GM04504 (cell line): ENCODE data around the gene DPF3.

Source experiments
- DNase-seq: peaks from one replicate; pipeline ENCODE4 v3.0.0-alpha.2; 2012; ENCODE audit warnings: low read depth

The DPF3 gene

DNA sequence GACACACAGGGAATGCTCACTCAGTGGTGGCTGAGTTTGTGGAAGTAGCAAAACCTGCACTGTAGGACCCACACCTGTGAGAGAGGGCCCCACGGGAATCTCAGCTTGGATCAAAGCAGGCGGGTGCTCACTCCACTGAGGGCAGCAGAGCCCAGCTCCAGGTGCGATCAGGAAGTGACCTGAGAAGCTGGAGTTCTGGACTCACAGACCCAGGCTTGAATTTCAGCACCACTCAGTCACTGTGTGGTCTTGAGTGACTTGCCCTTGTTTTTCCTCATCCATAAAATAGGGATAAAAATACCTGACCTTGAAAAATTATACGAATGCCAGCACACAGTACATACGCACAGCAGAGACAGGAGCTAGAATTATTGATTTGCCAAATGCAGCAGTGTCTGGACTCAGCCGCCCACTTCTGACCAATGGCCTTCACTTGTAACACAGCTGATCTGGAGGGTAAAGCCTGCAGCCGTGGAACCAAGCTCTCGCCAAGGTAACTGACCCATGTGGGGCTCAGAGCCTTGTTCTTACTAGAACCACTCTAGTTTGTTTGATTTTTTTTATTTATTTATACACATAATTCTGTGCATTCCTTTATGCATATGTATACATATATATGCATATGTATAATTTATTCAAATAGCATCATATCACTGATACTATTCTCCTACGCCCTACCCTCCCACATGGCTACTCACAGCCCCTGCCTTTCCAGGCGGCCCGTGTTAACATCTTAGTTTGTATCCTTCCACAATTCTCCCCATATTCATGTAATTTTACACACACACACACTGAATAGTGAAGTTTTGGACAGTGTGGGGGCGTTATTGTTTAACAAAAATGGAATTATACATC is 53.9 kb downstream of the DPF3 start:
- no peak for DNase-seq

GRCh38 chr14:72839351-72839750 is 54.5 kb downstream of the DPF3 start:
- DNase-seq, result no peak

- DNase-seq, result no peak
Observed at GRCh38 chr14:72836085-72836484, 57.8 kb downstream of the DPF3 start.

DNA sequence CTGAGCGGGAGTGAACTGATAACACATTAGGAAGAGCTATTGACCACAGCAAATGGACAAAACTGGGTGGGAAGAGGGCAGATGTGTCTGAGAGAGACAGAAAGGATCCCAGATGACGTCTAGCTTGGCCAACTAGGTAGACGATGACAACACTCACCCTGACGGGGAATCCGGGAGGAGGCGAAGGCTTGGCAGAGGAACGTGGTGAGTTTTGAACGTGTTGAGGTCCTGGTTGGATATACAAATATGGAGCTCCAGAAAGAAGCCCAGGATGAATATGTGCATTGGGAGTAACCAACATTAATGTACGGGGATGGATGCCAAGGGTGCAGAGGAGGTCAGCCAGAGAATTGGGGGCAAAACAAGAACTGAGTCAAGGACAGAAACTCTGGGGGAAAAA is 60.7 kb downstream of the DPF3 start:
- DNase-seq, result no peak

GRCh38 chr14:72830786-72831594 is 62.9 kb downstream of the DPF3 start:
- no peak for DNase-seq

- DNase-seq, result no peak
Observed at GRCh38 chr14:72830356-72830755, 63.5 kb downstream of the DPF3 start.

DNA sequence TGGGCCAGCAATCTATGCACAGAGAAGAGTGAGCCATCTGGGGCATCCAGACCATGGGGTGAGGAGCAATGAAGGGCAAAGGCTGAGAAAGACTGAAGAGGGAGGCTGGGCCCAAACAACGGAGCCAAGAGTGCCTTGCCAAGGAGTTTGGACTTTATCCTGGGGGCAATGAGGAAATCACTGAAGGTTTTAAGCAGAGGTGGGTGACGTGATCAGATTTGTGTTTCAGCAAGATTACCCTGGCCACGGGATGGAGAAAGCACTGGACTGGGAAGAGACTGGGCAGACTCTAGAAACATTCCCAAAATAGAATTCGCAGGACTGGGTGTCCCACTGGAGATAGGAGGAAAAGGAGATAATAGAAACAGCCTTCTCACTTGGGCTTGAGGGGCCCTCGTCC is 65.3 kb downstream of the DPF3 start:
- DNase-seq, result no peak

GRCh38 chr14:72826039-72826438 is 67.9 kb downstream of the DPF3 start:
- no peak for DNase-seq

GRCh38 chr14:72825486-72825885 is 68.4 kb downstream of the DPF3 start:
- no peak for DNase-seq

- DNase-seq, result no peak
Observed at GRCh38 chr14:72824051-72824450, 69.8 kb downstream of the DPF3 start.

DNA sequence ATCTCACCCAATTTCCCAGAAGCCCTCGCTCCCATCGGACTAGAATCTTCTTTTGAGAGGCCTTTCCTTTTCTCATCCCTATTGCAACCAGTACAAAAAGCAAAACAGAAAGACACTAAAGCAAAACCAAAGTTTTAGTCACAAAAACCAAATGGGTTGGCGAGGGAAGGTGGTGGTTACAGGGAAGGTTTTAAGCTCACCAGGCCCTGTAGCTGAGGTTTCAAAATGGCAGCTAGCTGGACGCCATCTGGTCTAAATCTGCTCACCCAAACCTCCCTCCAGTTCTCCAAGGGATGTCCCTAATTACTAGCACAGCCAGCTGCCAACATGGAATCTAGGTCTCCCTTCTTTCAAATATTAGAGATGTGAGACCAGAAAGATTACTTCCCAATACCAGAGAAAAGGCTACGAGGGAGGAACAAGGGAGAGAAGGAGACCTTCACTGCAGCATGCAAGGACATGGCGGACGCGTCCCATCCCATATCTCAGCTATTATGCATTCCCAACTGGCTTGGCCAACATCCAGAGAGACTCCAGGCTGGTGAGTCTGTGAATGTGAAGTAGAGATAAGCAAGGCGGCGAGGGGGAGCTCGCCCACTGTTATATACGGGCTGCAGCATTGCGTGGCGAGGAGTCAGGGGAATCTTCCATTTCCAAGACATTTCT is 70.8 kb downstream of the DPF3 start:
- no peak for DNase-seq

GRCh38 chr14:72818998-72819397 is 74.9 kb downstream of the DPF3 start:
- no peak for DNase-seq

DNA sequence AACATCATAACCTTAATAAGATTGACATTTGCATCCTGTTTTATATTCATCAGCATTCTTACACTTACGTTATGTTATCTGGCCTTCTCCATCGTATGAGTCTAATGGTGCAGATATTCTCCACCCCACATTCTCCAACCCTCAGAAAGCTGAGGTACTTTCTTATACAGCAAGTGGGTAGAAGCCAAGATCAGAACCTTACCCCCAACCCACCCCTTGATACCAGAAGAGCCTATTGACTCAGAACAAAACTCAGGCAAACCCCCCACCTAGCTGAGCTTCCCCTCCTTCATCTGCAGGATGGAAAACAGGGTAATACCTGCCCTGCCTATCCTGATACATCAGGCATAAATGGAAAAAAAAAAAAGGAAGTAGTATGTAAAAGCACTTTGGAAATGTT is 77.6 kb downstream of the DPF3 start:
- no peak for DNase-seq

DNA sequence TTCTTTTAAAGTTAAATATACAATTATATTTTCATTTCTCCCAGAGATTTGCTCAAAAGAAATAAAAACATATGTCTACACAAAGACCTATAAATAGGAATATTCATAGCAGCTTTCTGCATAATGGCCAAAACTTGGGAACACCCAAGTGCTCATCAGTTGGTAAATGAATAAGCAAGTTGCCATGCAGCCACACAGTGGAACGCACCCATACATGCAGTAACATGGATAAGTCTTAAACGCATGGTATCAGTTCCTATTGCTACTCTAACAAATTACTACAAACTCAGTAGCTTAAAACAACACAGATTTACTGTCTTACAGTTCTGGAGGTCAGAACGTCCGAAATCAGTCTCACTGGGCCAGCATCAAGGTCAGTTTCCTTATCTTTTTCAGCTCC is 78.5 kb downstream of the DPF3 start:
- no peak for DNase-seq

- DNase-seq, result no peak
Observed at GRCh38 chr14:72812292-72812851, 81.5 kb downstream of the DPF3 start.

DNA sequence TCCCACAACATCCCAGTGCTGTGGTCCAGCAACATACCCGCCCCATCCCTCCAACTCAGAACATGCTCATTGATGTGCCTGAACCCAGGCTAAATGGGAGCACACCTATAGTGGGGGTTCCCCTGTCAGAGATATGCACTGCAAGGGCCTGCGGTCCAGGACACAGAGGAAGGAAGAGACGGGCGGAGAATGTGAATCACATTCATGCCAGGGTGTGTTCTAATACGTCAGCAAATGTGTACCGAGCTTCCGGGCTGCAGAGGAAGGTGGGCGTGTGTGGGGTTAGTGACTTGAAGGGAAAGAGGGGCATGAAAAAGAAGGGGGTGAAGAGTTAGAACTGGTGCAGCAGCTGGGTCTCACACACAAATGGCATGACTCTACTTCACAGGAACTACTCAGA is 83.7 kb downstream of the DPF3 start:
- DNase-seq, result no peak

DNA sequence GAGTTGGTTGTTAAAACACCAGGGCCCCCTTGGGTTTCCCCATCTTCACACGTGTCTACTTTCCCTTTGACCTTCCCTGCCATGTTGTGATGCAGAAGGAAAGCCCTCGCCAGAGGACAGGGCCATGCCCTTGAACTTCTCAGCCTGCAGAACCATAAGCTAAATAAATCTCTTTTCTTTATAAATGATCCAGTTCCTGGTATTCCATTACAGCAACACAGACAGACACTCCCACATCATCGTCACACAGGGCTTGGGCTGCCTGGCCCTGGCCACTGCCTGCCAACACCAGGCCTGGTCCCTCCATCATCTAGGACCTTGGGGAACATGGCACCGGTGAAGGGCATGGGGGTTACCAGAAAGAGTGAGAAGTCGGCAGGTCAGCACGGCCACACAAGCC is 84.8 kb downstream of the DPF3 start:
- no peak for DNase-seq

- DNase-seq, result no peak
Observed at GRCh38 chr14:72808564-72808963, 85.3 kb downstream of the DPF3 start.

- no peak for DNase-seq
Observed at GRCh38 chr14:72802588-72802946, 91.3 kb downstream of the DPF3 start.

DNA sequence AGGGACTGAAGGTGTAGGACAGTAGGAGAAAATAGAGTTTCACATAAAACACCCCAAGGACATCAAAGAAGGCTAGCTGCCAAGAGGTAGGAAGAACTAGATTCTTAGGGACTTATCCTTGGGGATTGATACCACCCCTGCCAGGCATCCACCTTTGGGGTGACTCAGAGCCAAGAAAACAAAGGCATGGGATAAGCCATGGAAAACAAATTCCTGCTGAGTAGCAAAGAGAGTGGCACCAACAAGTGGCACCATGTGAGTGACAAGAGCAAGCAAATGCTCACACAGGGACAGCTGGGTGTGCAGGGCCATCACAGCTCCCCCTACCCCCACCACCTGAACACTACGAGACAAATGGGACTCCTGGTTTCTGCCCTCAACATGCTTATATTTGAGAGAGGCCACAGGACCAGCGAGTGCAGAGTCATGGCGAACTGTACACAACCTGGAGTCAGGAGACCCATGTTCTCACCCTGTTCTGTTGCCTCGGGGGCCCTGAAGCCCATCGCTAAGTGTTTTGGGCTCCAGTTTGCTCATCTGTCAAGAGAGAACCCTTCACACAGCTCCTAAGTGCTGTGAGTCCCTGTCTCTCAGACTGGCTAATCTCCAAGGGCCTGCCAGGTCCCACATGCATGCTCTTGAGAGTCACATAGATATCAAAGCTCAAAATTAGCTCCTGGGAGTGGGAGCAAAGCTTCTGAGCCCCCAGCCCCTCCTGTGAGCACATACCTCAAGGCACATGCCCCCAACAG is 91.9 kb downstream of the DPF3 start:
- DNase-seq, result no peak

- DNase-seq, result peak; percentile 57
Observed at GRCh38 chr14:72801381-72801812, 92.5 kb downstream of the DPF3 start.

DNA sequence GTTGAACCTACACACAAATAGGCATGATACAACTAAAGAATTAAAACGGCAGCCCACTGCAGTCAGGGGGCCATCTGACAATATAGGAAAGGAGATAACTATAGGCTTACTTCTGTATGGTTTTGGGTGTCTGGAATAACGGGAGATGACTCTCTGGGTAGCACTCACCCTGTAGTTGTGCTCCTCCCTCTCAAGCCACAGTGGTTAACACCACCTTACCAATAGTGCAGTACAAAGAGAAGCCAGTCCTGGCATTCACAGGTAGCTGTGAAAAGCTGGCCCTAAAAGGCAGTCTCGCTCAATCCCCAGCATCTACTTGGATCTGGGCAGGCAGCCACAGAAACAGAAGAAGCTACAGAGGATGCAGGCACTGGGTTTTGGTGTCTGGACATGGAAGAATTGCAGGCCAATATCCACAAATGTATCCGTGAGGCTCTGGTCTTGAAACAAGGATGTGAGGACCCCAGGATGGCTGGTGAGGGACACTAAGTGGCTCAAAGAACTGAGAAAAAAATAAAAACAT is 93.0 kb downstream of the DPF3 start:
- no peak for DNase-seq
